ENCODE results near the gene FREM2. TPM values are rescaled to one million over a fixed set of nuclear protein-coding genes. Genes with fewer than 3 reads are reported as not detected.
A peak's percentile ranks its signal among the peaks of the same experiment; 100 is the strongest.

The FREM2 gene
- total RNA-seq, 1 experiment from 2014 or later = not detected

DNA sequence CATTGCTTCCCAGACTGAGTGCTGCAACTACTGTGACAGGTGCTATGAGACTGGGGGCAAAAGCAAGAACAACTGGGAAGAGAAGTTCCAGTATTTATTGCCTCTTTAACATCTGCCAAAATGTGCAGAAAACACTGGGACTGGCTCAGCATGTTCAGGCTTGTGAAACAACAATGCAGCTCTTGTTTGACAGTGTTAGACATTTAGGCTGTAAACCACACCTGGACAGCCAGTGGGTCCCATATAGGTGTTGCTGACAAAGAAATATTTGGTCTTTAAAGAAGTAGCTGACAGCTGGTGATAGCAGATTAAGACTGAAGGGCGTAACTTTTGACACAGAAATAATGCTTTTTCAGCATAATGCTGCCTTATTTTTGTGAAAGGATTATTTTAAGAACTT lies 215.7 kb downstream of the FREM2 start:
- Mint-ChIP-seq H3K27me3 (ENCODE audit: insufficient read depth, unreplicated experiment) (no peaks in the 10 kb centered on the region), H3K4me3 (ENCODE audit: unreplicated experiment) (no peak overlapping the region), H3K27ac (ENCODE audit: low read depth, unreplicated experiment) (no peak overlapping the region), H3K9me3 (ENCODE audit: unreplicated experiment) (no peaks in the 10 kb centered on the region), H3K36me3 (ENCODE audit: insufficient read depth, unreplicated experiment) (no peaks in the 10 kb centered on the region), H3K4me1 (ENCODE audit: insufficient read depth, unreplicated experiment) (no peaks in the 10 kb centered on the region)
- peak; percentile 11 for DNase-seq (ENCODE audit: unreplicated experiment)
- intact Hi-C loops (cut with micrococcal nuclease) = no loop called here
- TF ChIP-seq, protein P1, sequence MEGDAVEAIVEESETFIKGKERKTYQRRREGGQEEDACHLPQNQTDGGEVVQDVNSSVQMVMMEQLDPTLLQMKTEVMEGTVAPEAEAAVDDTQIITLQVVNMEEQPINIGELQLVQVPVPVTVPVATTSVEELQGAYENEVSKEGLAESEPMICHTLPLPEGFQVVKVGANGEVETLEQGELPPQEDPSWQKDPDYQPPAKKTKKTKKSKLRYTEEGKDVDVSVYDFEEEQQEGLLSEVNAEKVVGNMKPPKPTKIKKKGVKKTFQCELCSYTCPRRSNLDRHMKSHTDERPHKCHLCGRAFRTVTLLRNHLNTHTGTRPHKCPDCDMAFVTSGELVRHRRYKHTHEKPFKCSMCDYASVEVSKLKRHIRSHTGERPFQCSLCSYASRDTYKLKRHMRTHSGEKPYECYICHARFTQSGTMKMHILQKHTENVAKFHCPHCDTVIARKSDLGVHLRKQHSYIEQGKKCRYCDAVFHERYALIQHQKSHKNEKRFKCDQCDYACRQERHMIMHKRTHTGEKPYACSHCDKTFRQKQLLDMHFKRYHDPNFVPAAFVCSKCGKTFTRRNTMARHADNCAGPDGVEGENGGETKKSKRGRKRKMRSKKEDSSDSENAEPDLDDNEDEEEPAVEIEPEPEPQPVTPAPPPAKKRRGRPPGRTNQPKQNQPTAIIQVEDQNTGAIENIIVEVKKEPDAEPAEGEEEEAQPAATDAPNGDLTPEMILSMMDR (IDR thresholded peaks at IDR 0.05; ENCODE audit: unreplicated experiment) = no peak
- CTCF ChIA-PET = interaction anchor here (1.1 kb wide), 2 partner anchors 11 to 14 kb away, joined by 3 read pairs; no protein-coding TSS in a partner anchor
- BruUV-seq (replicated peaks) = no TSS peak
- POLR2A ChIA-PET = no interaction called here

DNA sequence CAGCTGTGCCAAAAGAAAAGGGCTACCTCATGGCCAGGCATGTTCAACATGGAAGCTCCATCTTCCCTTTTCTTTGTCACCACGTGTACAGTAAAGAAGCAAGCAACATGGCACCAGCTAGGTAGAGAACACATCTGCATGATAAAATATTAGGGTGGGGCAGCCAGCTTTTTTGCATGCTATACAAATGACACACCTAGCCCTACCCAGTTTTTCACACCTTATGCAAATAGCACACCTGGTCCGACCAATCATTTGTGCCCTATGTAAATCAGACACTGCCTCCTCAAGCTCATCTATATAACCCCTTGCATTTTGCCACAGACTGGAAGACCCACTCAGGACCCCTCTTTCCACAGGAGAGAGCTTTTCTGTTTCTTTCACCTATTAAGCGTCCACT lies 218.2 kb downstream of the FREM2 start:
- ChIA-PET POLR2A (interaction anchor here (1.0 to 1.3 kb wide), 2 partner anchors 13 to 19 kb away, joined by 3 to 6 read pairs; no protein-coding TSS in a partner anchor), CTCF (interaction anchor here (0.6 to 1.5 kb wide), 7 partner anchors 11 to 1905 kb away, joined by 3 to 7 read pairs (median 3); no protein-coding TSS in a partner anchor)
- H3K27ac Mint-ChIP-seq (ENCODE audit: low read depth, unreplicated experiment) = no peak overlapping the region
- no peaks in the 10 kb centered on the region for H3K4me1 Mint-ChIP-seq (ENCODE audit: insufficient read depth, unreplicated experiment)
- H3K36me3 Mint-ChIP-seq (ENCODE audit: insufficient read depth, unreplicated experiment) = no peaks in the 10 kb centered on the region
- peak; percentile 31 for DNase-seq (ENCODE audit: unreplicated experiment)
- H3K4me3 Mint-ChIP-seq (ENCODE audit: unreplicated experiment) = no peak overlapping the region
- BruUV-seq (replicated peaks) = no TSS peak
- H3K9me3 Mint-ChIP-seq (ENCODE audit: unreplicated experiment) = no peaks in the 10 kb centered on the region
- H3K27me3 Mint-ChIP-seq (ENCODE audit: insufficient read depth, unreplicated experiment) = peaks cover 6% of the 10 kb centered on the region
- intact Hi-C loops (cut with micrococcal nuclease) = no loop called here
- TF ChIP-seq, protein P1 (IDR thresholded peaks at IDR 0.05; ENCODE audit: unreplicated experiment) = no peak

DNA sequence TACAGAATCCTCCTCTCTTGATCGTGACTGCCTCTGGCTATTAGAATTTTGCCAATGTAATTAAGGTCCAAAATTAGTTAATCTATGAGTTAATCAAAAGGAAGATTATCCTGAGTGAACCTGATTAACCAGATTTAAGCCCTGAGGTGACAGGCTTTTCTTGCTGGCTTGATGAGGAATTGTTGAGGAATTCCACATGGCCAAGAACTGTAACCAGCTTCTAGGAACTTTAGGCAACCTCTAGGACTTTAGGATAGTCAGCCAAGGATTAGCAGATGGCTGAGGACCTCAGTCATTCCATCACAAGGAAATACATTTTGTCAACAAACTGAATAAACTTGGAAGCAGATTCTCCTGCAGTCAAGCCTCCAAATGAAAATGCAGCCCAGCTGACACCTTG lies 219.0 kb downstream of the FREM2 start:
- Mint-ChIP-seq H3K27me3 (ENCODE audit: insufficient read depth, unreplicated experiment) (peaks cover 13% of the 10 kb centered on the region), H3K4me1 (ENCODE audit: insufficient read depth, unreplicated experiment) (no peaks in the 10 kb centered on the region), H3K4me3 (ENCODE audit: unreplicated experiment) (no peak overlapping the region), H3K9me3 (ENCODE audit: unreplicated experiment) (no peaks in the 10 kb centered on the region), H3K36me3 (ENCODE audit: insufficient read depth, unreplicated experiment) (no peaks in the 10 kb centered on the region), H3K27ac (ENCODE audit: low read depth, unreplicated experiment) (no peak overlapping the region)
- TF ChIP-seq, protein P1 (IDR thresholded peaks at IDR 0.05; ENCODE audit: unreplicated experiment) = no peak
- CTCF ChIA-PET = interaction anchor here (0.6 to 1.8 kb wide), 6 partner anchors 9 to 1108 kb away, joined by 3 to 11 read pairs (median 3); no protein-coding TSS in a partner anchor
- intact Hi-C loops (cut with micrococcal nuclease) = no loop called here
- no TSS peak for BruUV-seq (replicated peaks)
- peak; percentile 26 for DNase-seq (ENCODE audit: unreplicated experiment)
- POLR2A ChIA-PET = interaction anchor here (0.6 to 1.3 kb wide), 3 partner anchors 14 to 20 kb away, joined by 3 to 6 read pairs (median 3); no protein-coding TSS in a partner anchor

DNA sequence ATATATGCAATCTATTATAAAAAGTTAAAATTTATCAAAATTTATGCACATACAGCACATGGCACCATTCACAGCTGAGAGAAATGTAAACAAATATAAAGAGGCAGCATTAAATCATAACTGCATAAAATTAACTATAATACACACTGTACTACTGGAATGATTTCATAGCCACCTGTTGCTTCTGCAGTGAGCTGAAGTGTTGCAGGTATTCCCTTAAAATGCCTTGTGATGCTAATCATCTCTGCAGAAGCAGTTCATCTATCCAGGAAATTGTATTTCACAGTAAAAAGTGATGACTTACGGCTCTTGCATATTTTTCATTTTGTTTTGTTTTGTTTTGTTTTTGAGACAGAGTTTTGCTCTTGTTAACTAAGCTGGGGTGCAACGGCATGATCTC lies 221.7 kb downstream of the FREM2 start:
- Mint-ChIP-seq H3K4me1 (ENCODE audit: insufficient read depth, unreplicated experiment) (no peaks in the 10 kb centered on the region), H3K9me3 (ENCODE audit: unreplicated experiment) (no peaks in the 10 kb centered on the region), H3K27ac (ENCODE audit: low read depth, unreplicated experiment) (no peak overlapping the region), H3K36me3 (ENCODE audit: insufficient read depth, unreplicated experiment) (no peaks in the 10 kb centered on the region), H3K4me3 (ENCODE audit: unreplicated experiment) (no peak overlapping the region), H3K27me3 (ENCODE audit: insufficient read depth, unreplicated experiment) (peaks cover 14% of the 10 kb centered on the region)
- intact Hi-C loops (cut with micrococcal nuclease) = no loop called here
- DNase-seq (ENCODE audit: unreplicated experiment) = no peak
- TF ChIP-seq, protein P1 (IDR thresholded peaks at IDR 0.05; ENCODE audit: unreplicated experiment) = no peak
- POLR2A ChIA-PET = no interaction called here
- BruUV-seq (replicated peaks) = no TSS peak
- CTCF ChIA-PET = interaction anchor here (0.7 to 1.5 kb wide), 4 partner anchors 9 to 1254 kb away, joined by 3 to 4 read pairs (median 4); no protein-coding TSS in a partner anchor

Data from MCF 10A (cell line).